Measurements from ENCODE around the gene EPS8L2. TPM values are rescaled to one million over a fixed set of nuclear protein-coding genes. Genes with fewer than 3 reads are reported as not detected.
"Not testable (repeated sequence)": the region's sequence is repeated elsewhere in the genome, so short reads cannot be mapped to it uniquely, and the experiment has no call there.

EPS8L2 gene
- total and polyA plus RNA-seq, 2 donors, result 3.9 to 28.8 TPM

DNA sequence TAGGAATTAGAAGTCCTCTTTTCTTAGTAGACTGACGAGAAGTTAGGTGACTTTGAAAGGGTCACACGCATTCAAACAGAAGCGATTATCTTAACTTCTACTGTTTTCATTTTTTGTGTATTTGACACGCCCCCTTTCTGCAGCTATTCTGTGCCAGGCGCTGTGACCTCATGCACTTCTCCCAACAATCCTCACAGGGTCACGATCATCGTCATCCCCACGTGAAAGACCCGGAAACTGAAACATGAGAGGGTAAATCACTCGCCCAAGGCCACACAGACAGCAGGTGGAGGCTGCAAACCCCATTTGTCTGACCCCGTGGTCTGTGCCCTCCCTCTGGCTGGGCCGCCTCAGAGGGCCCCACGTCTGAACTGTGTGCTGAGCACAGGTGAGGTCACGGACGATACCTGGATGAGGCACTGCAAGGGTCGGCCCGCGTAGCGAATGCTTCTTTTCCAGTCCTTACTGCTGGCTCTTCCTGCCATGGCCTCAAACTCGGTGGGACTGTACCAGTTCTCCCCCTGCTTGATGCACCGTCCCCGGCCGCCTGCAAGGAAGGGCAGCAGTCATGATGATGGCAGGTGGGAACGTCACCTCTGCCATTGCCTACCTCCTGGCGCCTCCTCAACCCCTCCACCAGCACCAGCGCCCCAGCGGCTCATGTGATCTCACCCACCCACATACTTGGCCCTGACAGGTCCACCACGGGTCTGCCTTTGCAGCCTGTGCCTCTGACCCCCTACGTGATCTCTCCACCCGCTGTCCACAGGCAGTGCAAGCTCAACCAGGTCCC is 19.4 kb upstream of the EPS8L2 start:
- no peak overlapping the region for H3K27ac ChIP-seq (ENCODE audit: low read depth in 1 of 2, low read length in 1 of 2)
- no peak for DNase-seq (ENCODE audit: low read depth in 6 of 9, low spot score in 9 of 9)
- peaks cover 82 to 83% of the 10 kb centered on the region in 2 donors for H3K36me3 ChIP-seq (ENCODE audit: control insufficient read depth in 2 of 2, insufficient read depth in 2 of 2, low read length in 1 of 2)
- peaks cover 0 to 2% of the 10 kb centered on the region in 2 donors for H3K9me3 ChIP-seq (ENCODE audit: control insufficient read depth in 2 of 2, insufficient read depth in 1 of 2, low read length in 1 of 2)
- 95% methylated on average over 30 of the region's 30 CpGs for WGBS
- no peaks in the 10 kb centered on the region for H3K27me3 ChIP-seq (ENCODE audit: control insufficient read depth in 2 of 2, insufficient read depth in 1 of 2, low read length in 1 of 2)
- H3K4me3 ChIP-seq (ENCODE audit: low read length in 2 of 2), result no peak overlapping the region
- peaks cover 0 to 25% of the 10 kb centered on the region in 2 donors for H3K4me1 ChIP-seq (ENCODE audit: control insufficient read depth in 2 of 2, insufficient read depth in 2 of 2, low read length in 2 of 2)

DNA sequence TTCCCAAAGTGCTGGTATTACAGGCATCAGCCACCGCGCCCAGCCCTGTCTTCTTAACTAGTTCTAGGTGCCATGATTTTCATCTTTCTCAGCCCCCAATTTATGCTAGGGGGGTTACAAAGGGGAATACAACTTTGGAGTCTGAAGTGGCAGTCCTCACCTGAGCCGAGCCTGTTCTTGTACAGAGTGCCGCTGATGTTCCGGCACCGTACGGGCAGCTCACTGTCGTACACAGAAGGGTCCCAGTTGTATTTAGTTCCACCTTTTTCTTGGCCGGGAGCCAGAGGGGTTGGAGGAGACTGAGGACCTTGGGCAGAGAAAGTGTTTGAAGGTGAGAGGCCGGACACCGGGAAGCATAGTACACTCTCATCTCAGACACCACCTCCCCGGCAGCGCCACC is 18.3 kb upstream of the EPS8L2 start:
- Histone ChIP-seq H3K27ac (ENCODE audit: low read depth in 1 of 2, low read length in 1 of 2) (no peak overlapping the region), H3K36me3 (ENCODE audit: control insufficient read depth in 2 of 2, insufficient read depth in 2 of 2, low read length in 1 of 2) (peaks cover 72 to 73% of the 10 kb centered on the region in 2 donors), H3K9me3 (ENCODE audit: control insufficient read depth in 2 of 2, insufficient read depth in 1 of 2, low read length in 1 of 2) (no peaks in the 10 kb centered on the region), H3K4me3 (ENCODE audit: low read length in 2 of 2) (no peak overlapping the region), H3K4me1 (ENCODE audit: control insufficient read depth in 2 of 2, insufficient read depth in 2 of 2, low read length in 2 of 2) (peaks cover 0 to 37% of the 10 kb centered on the region in 2 donors), H3K27me3 (ENCODE audit: control insufficient read depth in 2 of 2, insufficient read depth in 1 of 2, low read length in 1 of 2) (no peaks in the 10 kb centered on the region)
- DNase-seq (ENCODE audit: low read depth in 6 of 9, low spot score in 9 of 9), result no peak
- 94% methylated on average over 13 of the region's 13 CpGs for WGBS

DNA sequence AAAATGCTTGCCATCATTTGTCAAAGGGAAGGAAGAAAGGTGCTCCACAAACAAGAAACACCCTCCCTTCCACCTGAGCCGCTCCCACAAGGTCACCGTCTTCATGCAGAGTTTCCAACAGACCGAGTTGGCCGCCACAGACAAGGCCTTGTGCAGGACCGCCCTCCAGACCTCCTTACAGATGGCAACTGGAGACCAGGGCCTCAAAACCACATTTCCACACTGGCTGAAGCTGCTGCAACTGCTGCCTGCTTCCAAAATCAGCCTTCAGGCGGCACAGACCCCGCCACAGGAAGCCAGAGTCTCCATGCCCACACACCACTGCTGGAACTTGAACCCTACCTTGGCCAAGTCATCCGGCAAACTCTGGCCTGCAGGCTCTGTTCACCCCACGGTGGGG is 17.4 kb upstream of the EPS8L2 start:
- Histone ChIP-seq H3K36me3 (ENCODE audit: control insufficient read depth in 2 of 2, insufficient read depth in 2 of 2, low read length in 1 of 2) (peaks cover 63% of the 10 kb centered on the region in 2 donors), H3K4me1 (ENCODE audit: control insufficient read depth in 2 of 2, insufficient read depth in 2 of 2, low read length in 2 of 2) (peaks cover 6 to 46% of the 10 kb centered on the region in 2 donors), H3K27me3 (ENCODE audit: control insufficient read depth in 2 of 2, insufficient read depth in 1 of 2, low read length in 1 of 2) (no peaks in the 10 kb centered on the region), H3K27ac (ENCODE audit: low read depth in 1 of 2, low read length in 1 of 2) (no peak overlapping the region), H3K4me3 (ENCODE audit: low read length in 2 of 2) (no peak overlapping the region), H3K9me3 (ENCODE audit: control insufficient read depth in 2 of 2, insufficient read depth in 1 of 2, low read length in 1 of 2) (no peaks in the 10 kb centered on the region)
- DNase-seq (ENCODE audit: low read depth in 6 of 9, low spot score in 9 of 9), result no peak
- WGBS, result 46% methylated on average over 9 of the region's 9 CpGs

DNA sequence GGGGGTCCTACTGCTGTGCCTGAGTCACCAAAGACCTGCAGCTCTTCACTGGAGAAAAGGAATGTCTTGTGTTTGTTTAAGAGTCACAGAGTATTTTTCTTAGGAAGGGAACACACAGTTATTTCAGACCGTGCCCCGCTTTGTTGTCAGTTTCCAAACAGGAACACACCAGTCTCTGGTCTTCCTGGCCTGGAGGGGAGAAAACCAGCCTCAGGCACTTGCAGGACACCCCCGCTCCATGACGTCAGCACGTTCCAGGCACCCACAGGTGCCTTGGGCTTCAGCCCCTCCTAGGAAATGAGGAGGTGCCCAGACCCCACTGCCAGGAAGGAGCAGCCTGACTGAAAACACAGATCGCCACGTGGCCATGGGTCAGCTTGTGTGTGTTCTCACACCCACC is 16.4 kb upstream of the EPS8L2 start:
- H3K9me3 ChIP-seq (ENCODE audit: control insufficient read depth in 2 of 2, insufficient read depth in 1 of 2, low read length in 1 of 2), result no peaks in the 10 kb centered on the region
- no peak overlapping the region for H3K27ac ChIP-seq (ENCODE audit: low read depth in 1 of 2, low read length in 1 of 2)
- DNase-seq (ENCODE audit: low read depth in 6 of 9, low spot score in 9 of 9), result no peak
- WGBS, result 82% methylated on average over 7 of the region's 7 CpGs
- H3K4me1 ChIP-seq (ENCODE audit: control insufficient read depth in 2 of 2, insufficient read depth in 2 of 2, low read length in 2 of 2), result peaks cover 13 to 52% of the 10 kb centered on the region in 2 donors
- no peaks in the 10 kb centered on the region for H3K27me3 ChIP-seq (ENCODE audit: control insufficient read depth in 2 of 2, insufficient read depth in 1 of 2, low read length in 1 of 2)
- H3K4me3 ChIP-seq (ENCODE audit: low read length in 2 of 2), result no peak overlapping the region
- peaks cover 55 to 57% of the 10 kb centered on the region in 2 donors for H3K36me3 ChIP-seq (ENCODE audit: control insufficient read depth in 2 of 2, insufficient read depth in 2 of 2, low read length in 1 of 2)

DNA sequence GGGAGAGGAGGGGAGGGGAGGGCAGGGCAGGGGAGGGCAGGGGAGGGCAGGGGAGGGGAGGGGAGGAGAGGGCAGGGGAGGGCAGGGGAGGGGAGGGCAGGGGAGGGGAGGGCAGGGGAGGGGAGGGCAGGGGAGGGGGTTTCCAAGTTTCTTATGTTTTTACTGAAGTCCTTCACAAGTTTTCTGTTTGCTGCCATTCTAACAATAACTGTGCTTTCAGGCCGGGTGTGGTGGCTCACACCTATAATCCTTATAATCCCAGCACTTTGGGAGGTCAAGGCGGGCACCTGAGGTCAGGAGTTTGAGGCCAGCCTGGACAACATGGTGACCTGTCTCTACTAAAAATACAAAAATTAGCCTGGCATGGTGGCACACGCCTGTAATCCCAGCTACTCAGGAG is 15.8 kb upstream of the EPS8L2 start:
- H3K9me3 ChIP-seq (ENCODE audit: control insufficient read depth in 2 of 2, insufficient read depth in 1 of 2, low read length in 1 of 2), result not testable (repeated sequence)
- H3K36me3 ChIP-seq (ENCODE audit: control insufficient read depth in 2 of 2, insufficient read depth in 2 of 2, low read length in 1 of 2), result peaks cover 50 to 51% of the 10 kb centered on the region in 2 donors

DNA sequence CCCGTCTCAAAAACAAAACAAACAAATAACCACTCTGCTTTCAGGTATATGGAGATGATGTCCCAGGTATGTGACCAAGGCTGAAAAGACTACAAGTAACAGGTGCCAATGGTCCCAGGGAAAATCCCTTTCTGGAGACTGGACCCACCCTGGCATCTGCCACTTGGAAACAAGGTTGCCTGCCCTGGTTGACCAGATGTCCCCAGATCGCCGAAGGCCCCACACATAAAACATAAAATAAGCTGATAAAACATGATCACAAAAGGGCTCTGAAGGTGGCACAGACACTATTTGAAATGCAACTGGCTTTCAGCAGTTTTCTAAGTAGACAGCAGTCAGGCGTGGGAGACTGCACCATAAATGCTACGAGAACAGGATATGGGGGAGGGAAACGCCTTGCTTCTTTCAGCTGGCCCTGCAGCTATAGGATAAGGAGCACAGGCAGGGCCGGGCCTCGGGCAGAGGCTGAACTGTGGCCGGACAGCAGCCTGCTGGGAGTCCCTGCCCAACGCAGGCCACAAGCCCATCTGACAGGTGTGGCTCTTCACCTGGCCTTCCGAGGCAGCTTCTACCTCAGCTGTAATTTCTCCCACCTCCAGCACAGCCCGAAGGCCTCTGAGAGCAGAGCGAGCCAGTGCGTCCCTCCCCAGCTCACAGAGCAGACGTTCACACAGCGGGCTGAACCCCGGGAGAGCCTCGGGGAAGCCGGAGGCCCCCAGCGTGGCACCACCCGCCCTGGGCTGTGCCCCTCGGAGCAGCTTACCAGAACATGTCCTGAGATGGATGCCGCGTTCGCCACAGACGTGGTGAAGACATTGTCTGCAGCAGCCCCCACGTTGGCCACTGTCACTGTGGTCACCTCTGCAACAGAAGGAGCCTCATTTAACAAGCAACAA is 15.0 kb upstream of the EPS8L2 start:
- H3K4me3 ChIP-seq (ENCODE audit: low read length in 2 of 2), result no peak overlapping the region
- no peaks in the 10 kb centered on the region for H3K27me3 ChIP-seq (ENCODE audit: control insufficient read depth in 2 of 2, insufficient read depth in 1 of 2, low read length in 1 of 2)
- peaks cover 43 to 44% of the 10 kb centered on the region in 2 donors for H3K36me3 ChIP-seq (ENCODE audit: control insufficient read depth in 2 of 2, insufficient read depth in 2 of 2, low read length in 1 of 2)
- peak in 3 of 9 donors; percentile 38 to 58 (median 45) for DNase-seq (ENCODE audit: low read depth in 6 of 9, low spot score in 9 of 9)
- H3K9me3 ChIP-seq (ENCODE audit: control insufficient read depth in 2 of 2, insufficient read depth in 1 of 2, low read length in 1 of 2), result no peaks in the 10 kb centered on the region
- H3K27ac ChIP-seq (ENCODE audit: low read depth in 1 of 2, low read length in 1 of 2), result peak overlapping the region; percentile 40 to 67
- WGBS, result 87% methylated on average over 27 of the region's 27 CpGs
- H3K4me1 ChIP-seq (ENCODE audit: control insufficient read depth in 2 of 2, insufficient read depth in 2 of 2, low read length in 2 of 2), result peaks cover 13 to 52% of the 10 kb centered on the region in 2 donors

More for the DNA sequence above, 15.8 kb upstream of the EPS8L2 start:
- WGBS, result over 99% methylated on average over 3 of the region's 3 CpGs
- not testable (repeated sequence) for DNase-seq (ENCODE audit: low read depth in 6 of 9, low spot score in 9 of 9); H3K27ac ChIP-seq (ENCODE audit: low read depth in 1 of 2, low read length in 1 of 2); H3K27me3 ChIP-seq (ENCODE audit: control insufficient read depth in 2 of 2, insufficient read depth in 1 of 2, low read length in 1 of 2); H3K4me3 ChIP-seq (ENCODE audit: low read length in 2 of 2)
- H3K4me1 ChIP-seq (ENCODE audit: control insufficient read depth in 2 of 2, insufficient read depth in 2 of 2, low read length in 2 of 2), result peaks cover 13 to 52% of the 10 kb centered on the region in 2 donors

DNA sequence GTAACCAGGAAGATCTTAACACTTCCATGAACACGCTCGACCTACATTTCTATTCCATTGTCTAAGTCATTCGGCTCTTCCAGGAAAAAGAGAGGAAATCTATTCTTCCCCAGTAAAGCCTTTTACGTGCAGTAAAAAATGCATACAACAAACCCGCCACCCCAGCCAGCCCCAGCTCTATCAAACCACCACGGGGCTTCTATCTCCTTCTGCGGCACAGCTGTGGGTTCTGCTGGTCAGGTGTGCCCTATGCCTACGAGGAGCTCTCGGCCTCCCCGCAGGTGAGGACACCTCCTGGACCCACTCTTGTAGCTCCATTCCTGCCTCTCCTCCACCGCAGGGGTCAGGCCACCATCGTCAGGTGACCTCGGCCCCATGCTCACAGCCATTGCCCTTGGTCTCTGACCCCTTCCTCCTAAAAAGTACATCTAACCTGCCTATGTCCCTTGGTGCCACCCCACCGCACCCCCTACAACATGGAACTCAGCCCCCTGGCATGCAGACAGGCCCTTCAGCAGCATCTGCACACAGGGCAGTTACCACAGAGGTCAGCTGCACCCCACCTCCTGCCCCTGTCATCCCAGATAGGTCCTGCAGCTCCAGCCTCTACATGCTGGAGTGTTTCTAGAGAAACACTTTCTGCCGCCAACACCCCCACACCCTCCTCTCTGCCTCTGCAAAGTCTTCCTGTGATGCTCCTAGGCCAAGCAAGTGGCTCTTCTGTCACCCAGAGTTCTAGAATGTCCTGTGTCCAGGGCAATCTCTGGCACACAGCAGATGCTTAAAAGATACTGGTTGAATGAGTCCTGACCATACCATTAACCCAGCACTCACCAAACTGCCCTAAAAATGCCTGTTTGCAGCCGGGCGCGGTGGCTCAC is 14.1 kb upstream of the EPS8L2 start:
- Histone ChIP-seq H3K36me3 (ENCODE audit: control insufficient read depth in 2 of 2, insufficient read depth in 2 of 2, low read length in 1 of 2) (peaks cover 34 to 35% of the 10 kb centered on the region in 2 donors), H3K4me3 (ENCODE audit: low read length in 2 of 2) (no peak overlapping the region), H3K4me1 (ENCODE audit: control insufficient read depth in 2 of 2, insufficient read depth in 2 of 2, low read length in 2 of 2) (peaks cover 19 to 59% of the 10 kb centered on the region in 2 donors), H3K9me3 (ENCODE audit: control insufficient read depth in 2 of 2, insufficient read depth in 1 of 2, low read length in 1 of 2) (peaks cover 0 to 2% of the 10 kb centered on the region in 2 donors), H3K27ac (ENCODE audit: low read depth in 1 of 2, low read length in 1 of 2) (peak overlapping the region; percentile 18 to 73), H3K27me3 (ENCODE audit: control insufficient read depth in 2 of 2, insufficient read depth in 1 of 2, low read length in 1 of 2) (no peaks in the 10 kb centered on the region)
- WGBS, result 95% methylated on average over 18 of the region's 18 CpGs
- DNase-seq (ENCODE audit: low read depth in 6 of 9, low spot score in 9 of 9), result no peak

DNA sequence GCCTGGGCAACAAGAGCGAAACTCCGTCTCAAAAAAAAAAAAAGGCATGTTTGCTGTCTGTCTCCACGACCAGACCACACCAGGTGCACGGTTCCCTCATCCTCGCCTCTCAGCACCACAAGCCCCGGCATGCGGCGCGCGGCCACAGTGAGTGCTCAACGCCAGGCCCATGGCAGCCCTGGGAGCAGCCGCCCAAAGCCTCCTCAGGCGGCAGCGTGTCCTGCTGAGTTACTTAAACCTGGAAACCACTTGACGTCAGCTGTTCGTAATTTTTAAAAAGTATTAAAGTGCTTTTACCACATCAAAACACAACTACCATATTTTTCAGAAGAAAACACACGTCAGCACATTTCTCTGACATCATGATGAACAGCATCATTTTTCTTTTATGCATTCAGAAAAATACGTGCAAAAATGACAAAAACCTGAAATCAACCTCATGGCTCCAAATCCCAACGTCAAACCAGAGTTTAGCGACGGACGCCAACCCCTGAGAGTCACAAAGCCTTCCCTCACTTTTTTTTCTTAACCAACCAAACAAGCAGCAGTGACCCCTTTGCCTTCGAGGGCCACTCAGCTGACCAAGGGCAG is 13.1 kb upstream of the EPS8L2 start:
- DNase-seq (ENCODE audit: low read depth in 6 of 9, low spot score in 9 of 9), result peak in 5 of 9 donors; percentile 16 to 68 (median 47)
- peaks cover 19 to 67% of the 10 kb centered on the region in 2 donors for H3K4me1 ChIP-seq (ENCODE audit: control insufficient read depth in 2 of 2, insufficient read depth in 2 of 2, low read length in 2 of 2)
- H3K27ac ChIP-seq (ENCODE audit: low read depth in 1 of 2, low read length in 1 of 2), result peak overlapping the region; percentile 15 to 73
- peaks cover 25% of the 10 kb centered on the region in 2 donors for H3K36me3 ChIP-seq (ENCODE audit: control insufficient read depth in 2 of 2, insufficient read depth in 2 of 2, low read length in 1 of 2)
- peak overlapping the region in 1 of 2 donors; percentile 24 for H3K4me3 ChIP-seq (ENCODE audit: low read length in 2 of 2)
- no peaks in the 10 kb centered on the region for H3K27me3 ChIP-seq (ENCODE audit: control insufficient read depth in 2 of 2, insufficient read depth in 1 of 2, low read length in 1 of 2)
- WGBS, result 88% methylated on average over 23 of the region's 23 CpGs
- peaks cover 0 to 2% of the 10 kb centered on the region in 2 donors for H3K9me3 ChIP-seq (ENCODE audit: control insufficient read depth in 2 of 2, insufficient read depth in 1 of 2, low read length in 1 of 2)
